Duodenal mucosa (tissue), 2 donors: Measurements from ENCODE around the gene NAA60.
"Not testable (repeated sequence)": the region's sequence is repeated elsewhere in the genome, so short reads cannot be mapped to it uniquely, and the experiment has no call there.

Experiments
- H3K27ac ChIP-seq: one replicate; pipeline ENCODE4 v1.7.0; 2013; ENCODE audit warnings: low read depth, low read length
- H3K27me3 ChIP-seq, 2 donors: one replicate each; pipeline ENCODE4 v1.7.0; 2013; ENCODE audit warnings: low read length in 2 of 2, control low read depth in 1 of 2; ENCODE audit not compliant: insufficient read depth in 2 of 2, control insufficient read depth in 1 of 2
- H3K36me3 ChIP-seq, 2 donors: one replicate each; pipeline ENCODE4 v1.7.0; 2013; ENCODE audit warnings: low read length in 2 of 2, control low read depth in 1 of 2; ENCODE audit not compliant: insufficient read depth in 2 of 2, control insufficient read depth in 1 of 2
- H3K4me1 ChIP-seq, 2 donors: one replicate each; pipeline ENCODE4 v1.7.0; 2013; ENCODE audit warnings: low read length in 2 of 2, control low read depth in 1 of 2; ENCODE audit not compliant: insufficient read depth in 2 of 2, control insufficient read depth in 1 of 2
- H3K4me3 ChIP-seq, 2 donors: one replicate each; pipeline ENCODE4 v1.7.0; 2013; ENCODE audit warnings: low read length in 2 of 2, low read depth in 1 of 2
- H3K9ac ChIP-seq, 2 donors: one replicate each; pipeline ENCODE4 v1.7.0; 2013; ENCODE audit warnings: low read length in 2 of 2, low read depth in 1 of 2
- H3K9me3 ChIP-seq, 2 donors: one replicate each; pipeline ENCODE4 v1.7.0; 2013; ENCODE audit warnings: low read length in 2 of 2, control low read depth in 1 of 2; ENCODE audit not compliant: control insufficient read depth in 1 of 2

Gene NAA60

GRCh38 chr16:3472878-3473595 lies 29.6 kb downstream of the NAA60 start:
- Histone ChIP-seq H3K27ac (no peak overlapping the region), H3K9me3 (no peaks in the 10 kb centered on the region), H3K4me3 (no peak overlapping the region), H3K27me3 (no peaks in the 10 kb centered on the region), H3K36me3 (peaks cover 7 to 32% of the 10 kb centered on the region in 2 donors), H3K4me1 (peaks cover 7 to 12% of the 10 kb centered on the region in 2 donors), H3K9ac (no peak overlapping the region)

GRCh38 chr16:3473596-3473943 lies 30.1 kb downstream of the NAA60 start:
- not testable (repeated sequence) for H3K4me3 ChIP-seq, H3K9ac ChIP-seq, H3K27ac ChIP-seq, H3K27me3 ChIP-seq, H3K9me3 ChIP-seq
- Histone ChIP-seq H3K36me3 (peaks cover 7 to 38% of the 10 kb centered on the region in 2 donors), H3K4me1 (peaks cover 7 to 12% of the 10 kb centered on the region in 2 donors)

- no peaks in the 10 kb centered on the region for H3K9me3 ChIP-seq
- H3K4me3 ChIP-seq = no peak overlapping the region
- H3K9ac ChIP-seq = no peak overlapping the region
- H3K27ac ChIP-seq = no peak overlapping the region
- H3K4me1 ChIP-seq = peaks cover 7 to 12% of the 10 kb centered on the region in 2 donors
- no peaks in the 10 kb centered on the region for H3K27me3 ChIP-seq
- peaks cover 10 to 40% of the 10 kb centered on the region in 2 donors for H3K36me3 ChIP-seq
These were observed 30.8 kb downstream of the NAA60 start for GRCh38 chr16:3474136-3474779.

- not testable (repeated sequence) for H3K9ac ChIP-seq
These were observed 31.4 kb downstream of the NAA60 start for GRCh38 chr16:3474870-3475269.

DNA sequence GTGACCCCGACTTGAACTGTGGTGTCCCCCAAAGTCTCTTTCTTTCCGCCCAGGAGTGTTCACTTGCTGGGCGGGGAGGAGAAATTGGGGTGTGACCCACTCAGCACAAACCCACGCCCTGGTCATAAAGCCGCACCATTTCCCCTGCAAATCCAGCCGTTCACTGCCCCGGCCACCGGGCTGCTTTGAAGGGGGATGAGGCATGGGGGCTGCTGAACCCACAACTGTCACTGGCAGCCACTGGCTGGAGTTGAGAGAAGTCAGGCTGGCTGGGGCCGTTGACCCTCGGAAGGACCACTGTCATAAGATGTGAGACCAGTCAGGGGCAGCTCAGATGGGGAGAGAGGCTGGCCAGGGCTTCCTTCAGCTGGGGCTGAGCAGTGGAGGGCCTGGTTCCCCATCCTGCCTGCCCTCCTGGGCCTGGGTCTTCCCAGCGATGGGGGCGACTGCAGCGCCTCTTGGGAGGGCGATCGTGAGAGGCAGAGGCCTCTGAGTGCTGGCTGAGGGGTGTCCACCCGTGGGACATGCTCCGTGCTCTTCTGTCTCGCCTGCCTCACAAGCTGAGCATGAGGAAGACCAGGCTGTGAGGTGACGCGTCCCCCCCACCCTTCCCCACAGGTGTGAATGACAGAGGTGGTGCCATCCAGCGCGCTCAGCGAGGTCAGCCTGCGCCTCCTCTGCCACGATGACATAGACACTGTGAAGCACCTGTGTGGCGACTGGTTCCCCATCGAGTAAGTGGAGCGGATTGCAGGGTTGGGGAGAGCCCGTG lies 32.3 kb downstream of the NAA60 start:
- Histone ChIP-seq H3K4me3 (no peak overlapping the region), H3K36me3 (peaks cover 14 to 40% of the 10 kb centered on the region in 2 donors), H3K27me3 (no peaks in the 10 kb centered on the region), H3K4me1 (peaks cover 7 to 12% of the 10 kb centered on the region in 2 donors), H3K9me3 (no peaks in the 10 kb centered on the region), H3K9ac (no peak overlapping the region), H3K27ac (no peak overlapping the region)

More at GRCh38 chr16:3474870-3475269, 31.4 kb downstream of the NAA60 start:
- peaks cover 7 to 12% of the 10 kb centered on the region in 2 donors for H3K4me1 ChIP-seq
- H3K27me3 ChIP-seq, H3K9me3 ChIP-seq, H3K27ac ChIP-seq, H3K4me3 ChIP-seq: not testable (repeated sequence)
- peaks cover 16 to 40% of the 10 kb centered on the region in 2 donors for H3K36me3 ChIP-seq

GRCh38 chr16:3476409-3476808 lies 32.9 kb downstream of the NAA60 start:
- Histone ChIP-seq H3K9me3 (no peaks in the 10 kb centered on the region), H3K27me3 (no peaks in the 10 kb centered on the region), H3K9ac (no peak overlapping the region), H3K36me3 (peaks cover 21 to 43% of the 10 kb centered on the region in 2 donors), H3K4me1 (peaks cover 7 to 12% of the 10 kb centered on the region in 2 donors), H3K27ac (no peak overlapping the region), H3K4me3 (no peak overlapping the region)

DNA sequence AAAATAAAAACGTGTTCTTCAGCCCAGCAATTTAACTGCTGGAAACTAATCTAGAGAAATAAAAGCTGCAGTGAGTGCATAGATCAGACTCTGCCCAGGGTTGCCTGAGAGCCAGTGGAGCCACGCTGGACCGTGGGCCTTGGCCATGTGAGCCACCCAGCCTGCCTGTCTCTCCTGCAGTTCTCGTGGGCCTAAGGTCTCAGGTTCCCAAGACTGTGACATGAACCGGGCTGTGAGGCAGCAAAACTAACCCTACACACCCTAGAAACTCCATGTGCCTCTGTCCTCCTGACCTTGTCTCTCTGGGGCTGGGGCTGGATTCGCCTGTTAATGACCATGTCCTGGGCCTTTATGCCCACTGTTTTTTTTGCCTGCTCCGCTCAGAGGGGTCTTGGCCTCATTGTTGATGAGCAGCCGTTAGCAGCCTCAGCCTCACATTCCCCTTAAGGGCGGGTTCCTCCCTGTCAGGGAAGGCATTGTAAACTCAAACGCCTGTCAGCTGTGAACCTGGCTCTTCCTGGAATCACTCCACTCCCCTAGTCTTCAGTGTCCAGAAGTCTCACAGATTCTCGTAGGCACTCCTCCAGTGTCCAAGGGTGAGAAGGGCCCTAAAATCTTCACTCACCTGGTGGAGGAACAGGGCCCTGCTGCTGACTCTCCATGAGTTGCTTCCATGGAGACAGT lies 34.9 kb downstream of the NAA60 start:
- no peak overlapping the region for H3K9ac ChIP-seq
- H3K4me3 ChIP-seq = no peak overlapping the region
- peaks cover 39 to 53% of the 10 kb centered on the region in 2 donors for H3K36me3 ChIP-seq
- H3K27ac ChIP-seq = no peak overlapping the region
- no peaks in the 10 kb centered on the region for H3K27me3 ChIP-seq
- H3K9me3 ChIP-seq = no peaks in the 10 kb centered on the region
- H3K4me1 ChIP-seq = peaks cover 7 to 12% of the 10 kb centered on the region in 2 donors

DNA sequence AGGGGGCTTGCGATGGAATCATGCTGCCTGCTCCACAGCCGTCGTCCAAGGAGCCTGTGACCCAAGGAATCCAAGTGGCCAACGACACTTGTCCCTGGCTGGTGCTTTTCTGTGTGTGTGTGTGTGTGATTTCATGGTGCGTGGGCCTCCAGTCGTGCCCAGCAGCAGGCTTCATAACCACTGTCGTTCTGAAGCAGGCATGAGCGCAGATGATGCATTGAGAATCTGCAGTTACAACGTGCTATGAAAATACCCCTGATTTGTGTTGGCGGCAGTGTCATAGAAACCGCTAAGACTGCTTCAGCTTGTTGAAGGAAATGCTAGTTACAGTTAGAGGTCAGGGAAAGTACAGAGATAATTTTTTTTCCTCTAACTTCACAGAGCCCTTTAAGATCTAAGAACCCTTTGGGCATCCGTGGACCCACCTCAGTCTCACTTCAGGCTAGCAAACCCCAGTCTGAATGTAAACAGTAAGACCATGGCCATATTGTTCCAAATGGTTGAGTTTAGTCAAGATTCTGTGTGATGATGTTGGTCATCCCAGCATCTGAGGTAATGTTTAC lies 36.3 kb downstream of the NAA60 start:
- no peak overlapping the region for H3K27ac ChIP-seq
- no peaks in the 10 kb centered on the region for H3K27me3 ChIP-seq
- no peak overlapping the region for H3K9ac ChIP-seq
- peaks cover 0 to 8% of the 10 kb centered on the region in 2 donors for H3K4me1 ChIP-seq
- peaks cover 51 to 66% of the 10 kb centered on the region in 2 donors for H3K36me3 ChIP-seq
- no peaks in the 10 kb centered on the region for H3K9me3 ChIP-seq
- no peak overlapping the region for H3K4me3 ChIP-seq

DNA sequence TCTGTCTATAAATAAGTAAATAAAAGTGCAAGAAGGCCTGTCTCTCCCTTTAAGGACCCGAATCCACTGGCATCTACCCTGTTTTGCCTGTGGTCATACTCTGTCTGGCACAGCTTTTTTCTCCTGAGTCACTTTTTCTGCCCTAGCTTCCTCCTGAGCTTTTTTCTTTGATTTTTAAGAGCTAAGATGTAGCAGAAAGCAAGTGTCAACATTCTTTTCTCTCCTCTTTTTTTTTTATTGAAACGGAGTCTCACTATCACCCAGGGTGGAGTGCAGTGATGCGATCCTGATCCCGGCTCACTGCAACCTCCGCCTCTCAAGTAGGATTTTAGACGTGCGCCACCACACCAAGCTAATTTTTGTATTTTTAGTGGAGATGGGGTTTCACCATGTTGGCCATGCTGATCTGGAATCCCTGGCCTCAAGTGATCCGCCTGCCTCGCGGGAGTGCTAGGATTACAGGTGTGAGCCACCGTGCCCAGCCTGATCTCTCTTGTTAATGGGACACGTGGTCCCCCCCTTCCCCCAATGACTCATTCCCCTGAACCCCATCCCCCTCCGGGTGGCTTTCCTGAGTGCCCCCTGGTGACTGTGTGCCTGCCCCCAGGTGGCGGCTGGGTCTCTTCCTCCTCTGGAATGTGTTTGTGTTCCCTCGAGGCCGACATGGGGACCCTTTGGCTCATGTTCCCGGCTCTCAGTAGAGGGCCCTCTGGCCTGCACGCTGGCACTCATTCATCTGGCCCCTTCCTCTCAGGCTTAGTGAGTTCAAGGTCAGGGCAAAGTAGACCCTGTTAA lies 37.6 kb downstream of the NAA60 start:
- H3K27ac ChIP-seq = no peak overlapping the region
- no peak overlapping the region for H3K9ac ChIP-seq
- peaks cover 60 to 76% of the 10 kb centered on the region in 2 donors for H3K36me3 ChIP-seq
- no peak overlapping the region for H3K4me3 ChIP-seq
- H3K4me1 ChIP-seq = peaks cover 0 to 1% of the 10 kb centered on the region in 2 donors
- no peaks in the 10 kb centered on the region for H3K27me3 ChIP-seq
- no peaks in the 10 kb centered on the region for H3K9me3 ChIP-seq
